HG02642 (cell line): ENCODE data around the gene JPH4.
"Not testable (repeated sequence)": the region's sequence is repeated elsewhere in the genome, so short reads cannot be mapped to it uniquely, and the experiment has no call there.

Source experiments
- ATAC-seq: cut with Tn5 transposase; IDR thresholded peaks from one replicate; pipeline ENCODE4 v1.9.1; 2021; ENCODE audit warnings: mild to moderate bottlenecking; ENCODE audit not compliant: unreplicated experiment, poor library complexity

The JPH4 gene

GRCh38 chr14:23551266-23552028 lies 27.1 kb downstream of the JPH4 start, which contains the start of gene ZFHX2:
TSS of gene ZFHX2 (minus strand) at chr14:23551765. CDS start at chr14:23535325, 16,440 bp downstream.
- peak; percentile 48 for ATAC-seq

- ATAC-seq = no peak
Observed at GRCh38 chr14:23550812-23551265, 27.8 kb downstream of the JPH4 start.

- ATAC-seq = no peak
Observed at GRCh38 chr14:23550131-23550811, 28.3 kb downstream of the JPH4 start.

- no peak for ATAC-seq
Observed at GRCh38 chr14:23548351-23549318, 30.0 kb downstream of the JPH4 start.

- ATAC-seq = no peak
Observed at GRCh38 chr14:23547924-23548323, 30.7 kb downstream of the JPH4 start.

- ATAC-seq = no peak
Observed at GRCh38 chr14:23546450-23547035, 32.0 kb downstream of the JPH4 start.

- no peak for ATAC-seq
Observed at GRCh38 chr14:23545740-23546365, 32.7 kb downstream of the JPH4 start.

- ATAC-seq = no peak
Observed at GRCh38 chr14:23544511-23545447, 33.8 kb downstream of the JPH4 start.

GRCh38 chr14:23543403-23543802 lies 35.2 kb downstream of the JPH4 start:
- no peak for ATAC-seq

- no peak for ATAC-seq
Observed at GRCh38 chr14:23542261-23542660, 36.3 kb downstream of the JPH4 start.

- ATAC-seq = no peak
Observed at GRCh38 chr14:23540141-23540469, 38.5 kb downstream of the JPH4 start.

GRCh38 chr14:23539248-23540140 lies 39.1 kb downstream of the JPH4 start:
- ATAC-seq = peak; percentile 71

GRCh38 chr14:23538785-23539184 lies 39.8 kb downstream of the JPH4 start:
- ATAC-seq = no peak

GRCh38 chr14:23538050-23538718 lies 40.4 kb downstream of the JPH4 start:
- ATAC-seq = no peak

- ATAC-seq = no peak
Observed at GRCh38 chr14:23537351-23538049, 41.1 kb downstream of the JPH4 start.

- not testable (repeated sequence) for ATAC-seq
Observed at GRCh38 chr14:23536906-23537305, 41.7 kb downstream of the JPH4 start.

- no peak for ATAC-seq
Observed at GRCh38 chr14:23536494-23536893, 42.1 kb downstream of the JPH4 start.
